OCI-LY7 (cell line): ENCODE measurements around the gene DPEP1. TPM values are rescaled to one million over a fixed set of nuclear protein-coding genes. Genes with fewer than 3 reads are reported as not detected.

Source experiments
- BruUV-seq: library from RNA; stranded (reverse); fragments of 400-500 nt; replicated peaks from 2 replicates; lab custom pipeline; 2021; lab: Mats Ljungman, UMichigan
- CTCF ChIA-PET: fragments of 300-600 bp; sonication (Branson Sonifier 250); formaldehyde crosslinking; loops from one replicate; lab custom pipeline; 2022; ENCODE audit warnings: antibody characterized with exemption; ENCODE audit not compliant: unreplicated experiment; lab: Charles Lee
- POLR2A ChIA-PET: fragments of 300-600 bp; sonication (Branson Sonifier 250); formaldehyde crosslinking; loops from one replicate; lab custom pipeline; 2022; ENCODE audit warnings: antibody characterized with exemption; lab: Charles Lee
- DNase-seq: peaks from one replicate; pipeline ENCODE4 v3.0.0-alpha.2; 2015; ENCODE audit warnings: low spot score
- H2AFZ ChIP-seq: fragments of 200-600 bp; sonication (generic), shearing (Covaris generic); 2 replicates; pipeline ENCODE4 v1.6.1; 2014; ENCODE audit warnings: mild to moderate bottlenecking, antibody characterized with exemption, low read length, moderate library complexity
- H3K27ac ChIP-seq: fragments of 200-600 bp; sonication (generic); 2 replicates; pipeline ENCODE4 v1.5.1; 2014; ENCODE audit warnings: mixed run types, low read depth, mild to moderate bottlenecking, moderate library complexity, low read length, inconsistent platforms; ENCODE audit not compliant: poor library complexity, severe bottlenecking
- H3K36me3 ChIP-seq: fragments of 200-600 bp; sonication (generic); 2 replicates; pipeline ENCODE4 v1.6.1; 2014; ENCODE audit warnings: mild to moderate bottlenecking, antibody characterized with exemption, low read length, moderate library complexity, mixed read lengths; ENCODE audit not compliant: insufficient read depth
- H3K4me1 ChIP-seq: fragments of 200-600 bp; sonication (generic); 2 replicates; pipeline ENCODE4 v1.5.1; 2014; ENCODE audit warnings: mild to moderate bottlenecking, low read length; ENCODE audit not compliant: insufficient read depth, poor library complexity, severe bottlenecking
- H3K4me2 ChIP-seq: fragments of 200-600 bp; sonication (generic); 2 replicates; pipeline ENCODE4 v1.6.1; 2014; ENCODE audit warnings: mild to moderate bottlenecking, low read length
- H3K4me3 ChIP-seq: fragments of 200-600 bp; sonication (generic); 2 replicates; pipeline ENCODE4 v1.5.1; 2014; ENCODE audit warnings: mild to moderate bottlenecking, low read depth, low read length; ENCODE audit not compliant: poor library complexity, severe bottlenecking
- H3K79me2 ChIP-seq: fragments of 200-600 bp; sonication (generic); 2 replicates; pipeline ENCODE4 v1.6.1; 2016; ENCODE audit warnings: low read depth, mild to moderate bottlenecking, low read length, moderate library complexity, mixed read lengths; ENCODE audit not compliant: insufficient read depth
- H3K9me2 ChIP-seq: fragments of 200-600 bp; sonication (generic); 2 replicates; pipeline ENCODE4 v1.6.1; 2016; ENCODE audit warnings: mild to moderate bottlenecking, low read length, mixed read lengths; ENCODE audit not compliant: insufficient read depth
- H3K9me3 ChIP-seq: fragments of 200-600 bp; sonication (generic); 2 replicates; pipeline ENCODE4 v1.6.1; 2014; ENCODE audit warnings: mild to moderate bottlenecking, mixed run types, low read length, mixed read lengths
- H4K20me1 ChIP-seq: fragments of 200-600 bp; sonication (generic); 2 replicates; pipeline ENCODE4 v1.6.1; 2014; ENCODE audit warnings: mild to moderate bottlenecking, antibody characterized with exemption, low read length, moderate library complexity, mixed read lengths; ENCODE audit not compliant: insufficient read depth
- EZH2phosphoT487 ChIP-seq: fragments of 200-600 bp; sonication (generic); IDR thresholded peaks from 2 replicates; pipeline ENCODE4 v1.6.1; 2018; ENCODE audit warnings: low read depth, borderline replicate concordance, mild to moderate bottlenecking, mixed run types, antibody characterized with exemption, low read length, moderate library complexity, mixed read lengths
- intact Hi-C: fragments of 100-400 bp; cut with micrococcal nuclease; formaldehyde crosslinking; loops from one replicate; pipeline ENCODE4 v1.10.0; 2022; ENCODE audit not compliant: unreplicated experiment
- total RNA-seq, 2 experiments: library from RNA; depleted of rRNA in 1 of 2; stranded (reverse); fragments of >200 nt in 1 of 2; shearing (Covaris generic) in 1 of 2; gene quantifications; 2 replicates each; pipeline ENCODE4 v1.2.3, GENCODE V29; 2014 to 2022
- TF ChIP-seq, protein P1 (sequence below): fragments of 200-600 bp; sonication (generic); conservative IDR thresholded peaks from 2 replicates; pipeline ENCODE4 v1.5.1; 2014; ENCODE audit warnings: mild to moderate bottlenecking, antibody characterized with exemption, low read length, moderate library complexity, mixed read lengths

Gene DPEP1
- total RNA-seq, 2 experiments from 2014 or later: not detected

DNA sequence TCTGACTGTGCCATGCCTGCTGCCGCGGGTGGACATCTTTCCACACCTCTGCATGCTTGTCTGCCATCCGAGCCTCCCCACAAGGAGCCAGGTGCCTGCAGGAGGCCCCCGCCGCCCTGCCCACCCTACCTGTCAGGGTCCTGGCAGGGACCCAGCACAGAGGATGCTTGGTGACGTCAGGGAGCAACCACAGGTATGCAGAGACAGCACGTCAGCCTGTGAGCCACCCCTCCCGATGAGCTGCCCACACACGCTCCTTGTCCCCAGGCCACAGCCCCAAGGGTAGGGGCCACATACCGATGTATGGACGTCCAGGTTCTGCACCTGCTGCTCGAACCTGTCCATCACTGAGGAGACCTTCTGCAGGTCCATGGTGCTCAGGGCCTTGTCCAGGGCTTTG, 33.5 kb downstream of the DPEP1 start:
- TF ChIP-seq, protein P1, sequence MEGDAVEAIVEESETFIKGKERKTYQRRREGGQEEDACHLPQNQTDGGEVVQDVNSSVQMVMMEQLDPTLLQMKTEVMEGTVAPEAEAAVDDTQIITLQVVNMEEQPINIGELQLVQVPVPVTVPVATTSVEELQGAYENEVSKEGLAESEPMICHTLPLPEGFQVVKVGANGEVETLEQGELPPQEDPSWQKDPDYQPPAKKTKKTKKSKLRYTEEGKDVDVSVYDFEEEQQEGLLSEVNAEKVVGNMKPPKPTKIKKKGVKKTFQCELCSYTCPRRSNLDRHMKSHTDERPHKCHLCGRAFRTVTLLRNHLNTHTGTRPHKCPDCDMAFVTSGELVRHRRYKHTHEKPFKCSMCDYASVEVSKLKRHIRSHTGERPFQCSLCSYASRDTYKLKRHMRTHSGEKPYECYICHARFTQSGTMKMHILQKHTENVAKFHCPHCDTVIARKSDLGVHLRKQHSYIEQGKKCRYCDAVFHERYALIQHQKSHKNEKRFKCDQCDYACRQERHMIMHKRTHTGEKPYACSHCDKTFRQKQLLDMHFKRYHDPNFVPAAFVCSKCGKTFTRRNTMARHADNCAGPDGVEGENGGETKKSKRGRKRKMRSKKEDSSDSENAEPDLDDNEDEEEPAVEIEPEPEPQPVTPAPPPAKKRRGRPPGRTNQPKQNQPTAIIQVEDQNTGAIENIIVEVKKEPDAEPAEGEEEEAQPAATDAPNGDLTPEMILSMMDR: no peak
- no peak for TF ChIP-seq EZH2phosphoT487
- no peaks in the 10 kb centered on the region for H3K79me2 ChIP-seq
- no peak overlapping the region for H3K27ac ChIP-seq
- CTCF ChIA-PET: no interaction called here
- peaks cover 50% of the 10 kb centered on the region for H3K36me3 ChIP-seq
- H3K4me3 ChIP-seq: no peak overlapping the region
- H3K4me2 ChIP-seq: no peak overlapping the region
- H3K9me2 ChIP-seq: no peaks in the 10 kb centered on the region
- BruUV-seq: no TSS peak
- H4K20me1 ChIP-seq: no peaks in the 10 kb centered on the region
- intact Hi-C loops: no loop called here
- no peak overlapping the region for H2AFZ ChIP-seq
- DNase-seq: no peak
- no peaks in the 10 kb centered on the region for H3K4me1 ChIP-seq
- H3K9me3 ChIP-seq: no peaks in the 10 kb centered on the region
- POLR2A ChIA-PET: no interaction called here

DNA sequence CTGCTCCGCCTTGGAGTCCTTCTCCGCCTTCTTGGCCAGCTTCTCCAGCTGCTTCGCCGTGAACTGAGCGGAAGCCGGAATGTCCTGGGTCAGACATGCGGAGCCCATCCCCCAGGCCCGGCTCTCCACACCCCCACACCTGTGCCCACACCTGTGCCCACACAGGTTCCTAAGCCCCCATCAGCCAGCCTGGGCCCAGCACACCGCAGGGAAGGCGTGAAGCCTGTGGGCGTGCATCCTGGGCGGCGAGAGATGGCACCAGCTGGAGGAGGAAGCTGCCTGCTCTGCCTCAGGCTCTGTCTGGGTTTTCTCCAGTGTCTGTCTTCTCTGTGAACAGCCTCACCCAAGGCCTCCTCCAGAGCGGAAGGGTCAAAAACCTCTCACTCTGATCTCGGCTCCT, 38.1 kb downstream of the DPEP1 start:
- H3K4me2 ChIP-seq: no peak overlapping the region
- TF ChIP-seq EZH2phosphoT487: no peak
- TF ChIP-seq, protein P1: no peak
- H3K9me2 ChIP-seq: no peaks in the 10 kb centered on the region
- H3K36me3 ChIP-seq: peaks cover 45% of the 10 kb centered on the region
- H3K9me3 ChIP-seq: no peaks in the 10 kb centered on the region
- no peak overlapping the region for H3K4me3 ChIP-seq
- ChIA-PET CTCF (no interaction called here), POLR2A (no interaction called here)
- H3K4me1 ChIP-seq: peaks cover 4% of the 10 kb centered on the region
- no peak for DNase-seq
- no peaks in the 10 kb centered on the region for H4K20me1 ChIP-seq
- H2AFZ ChIP-seq: no peak overlapping the region
- no peak overlapping the region for H3K27ac ChIP-seq
- no TSS peak for BruUV-seq
- intact Hi-C loops: no loop called here
- H3K79me2 ChIP-seq: peaks cover 9% of the 10 kb centered on the region

DNA sequence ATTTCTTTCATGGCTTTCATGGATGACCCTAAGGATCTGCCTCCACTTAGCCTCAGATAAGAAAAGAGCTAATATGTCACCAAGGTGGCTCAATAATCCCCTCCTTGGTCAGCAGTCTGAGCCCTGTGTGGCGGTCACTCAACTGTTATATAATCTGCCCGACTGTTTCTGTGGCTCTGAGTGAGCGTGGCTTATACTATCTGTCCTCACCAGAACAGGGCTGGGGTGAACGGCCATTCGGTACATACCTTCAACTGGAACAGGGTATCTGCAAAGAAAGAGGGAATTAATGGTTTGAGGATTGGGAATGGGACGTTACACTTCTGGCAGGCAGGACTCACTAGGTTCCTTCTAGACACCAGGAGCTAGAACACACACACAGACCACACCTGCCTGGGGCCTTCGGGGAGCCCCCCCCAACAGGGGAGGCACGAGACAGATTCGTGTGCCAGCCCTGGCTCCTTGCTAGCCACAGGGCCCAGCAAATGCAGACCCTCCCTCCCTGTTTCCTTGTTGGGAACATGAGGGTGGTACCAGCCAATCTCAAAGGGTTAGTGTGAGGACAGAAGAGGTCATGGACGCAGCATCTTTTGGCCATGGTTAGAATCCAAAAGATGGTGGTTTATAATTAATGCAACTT, 40.3 kb downstream of the DPEP1 start:
- peaks cover 26% of the 10 kb centered on the region for H3K79me2 ChIP-seq
- no TSS peak for BruUV-seq

More for the DNA sequence above, 40.3 kb downstream of the DPEP1 start:
- CTCF ChIA-PET: no interaction called here
- Histone ChIP-seq H4K20me1 (no peaks in the 10 kb centered on the region), H3K4me1 (peaks cover 11% of the 10 kb centered on the region), H2AFZ (no peak overlapping the region), H3K9me2 (no peaks in the 10 kb centered on the region), H3K27ac (no peak overlapping the region), H3K36me3 (peaks cover 34% of the 10 kb centered on the region; the same call in 1 of the 2 replicates), H3K9me3 (no peaks in the 10 kb centered on the region), H3K4me2 (no peak overlapping the region), H3K4me3 (no peak overlapping the region)
- POLR2A ChIA-PET: no interaction called here
- TF ChIP-seq EZH2phosphoT487: no peak
- TF ChIP-seq, protein P1: no peak
- no peak for DNase-seq
- intact Hi-C loops: no loop called here
